H1 (cell line): Measurements from ENCODE around the gene KCNMB2. TPM values are rescaled to one million over a fixed set of nuclear protein-coding genes. Genes with fewer than 3 reads are reported as not detected.

Source experiments
- CTCF ChIA-PET: fragments of 300-600 bp; sonication (Branson Sonifier 250); formaldehyde crosslinking; loops from one replicate; lab custom pipeline; 2021; ENCODE audit not compliant: partially characterized antibody; lab: Charles Lee
- POLR2A ChIA-PET: fragments of 300-600 bp; sonication (Branson Sonifier 250); formaldehyde crosslinking; loops from one replicate; lab custom pipeline; 2021; ENCODE audit warnings: inconsistent platforms; ENCODE audit not compliant: partially characterized antibody; lab: Charles Lee
- DNase-seq, 2 experiments: peaks; one replicate each; pipeline versions ENCODE4 v3.0.0 to v3.0.0-alpha.2; 2010 to 2022; ENCODE audit warnings: low spot score in 2 of 2, low read depth in 1 of 2, mixed read lengths in 1 of 2
- FAIRE-seq: peaks from 2 replicates; lab custom pipeline; 2011; peaks lifted over from hg19 to GRCh38; lab: Jason Lieb, UNC
- H2AFZ ChIP-seq: 2 replicates; pipeline ENCODE4 v1.8.1; 2012; ENCODE audit warnings: low read length, inconsistent platforms
- H2AK5ac ChIP-seq: 2 replicates; pipeline ENCODE4 v1.6.1; 2013; ENCODE audit warnings: low read depth, low read length
- H2BK120ac ChIP-seq: replicated peaks from 2 replicates; pipeline ENCODE3; 2013; ENCODE audit warnings: low read depth, low read length, inconsistent platforms
- H2BK12ac ChIP-seq: 2 replicates; pipeline ENCODE4 v1.6.1; 2013; ENCODE audit warnings: low read depth, low read length
- H2BK15ac ChIP-seq: 2 replicates; pipeline ENCODE4 v1.6.1; 2013; ENCODE audit warnings: low read length
- H2BK20ac ChIP-seq: 2 replicates; pipeline ENCODE4 v1.6.1; 2013; ENCODE audit warnings: low read length
- H2BK5ac ChIP-seq: 2 replicates; pipeline ENCODE4 v1.6.1; 2013; ENCODE audit warnings: low read depth, low read length
- H3K14ac ChIP-seq: 2 replicates; pipeline ENCODE4 v1.6.1; 2013; ENCODE audit warnings: inconsistent platforms; ENCODE audit not compliant: insufficient read length
- H3K18ac ChIP-seq: 2 replicates; pipeline ENCODE4 v1.6.1; 2013; ENCODE audit warnings: low read length; ENCODE audit errors: extremely low read depth
- H3K23ac ChIP-seq: 2 replicates; pipeline ENCODE4 v1.6.1; 2013; ENCODE audit warnings: inconsistent platforms; ENCODE audit not compliant: insufficient read length
- H3K23me2 ChIP-seq: 2 replicates; pipeline ENCODE4 v1.6.1; 2013; ENCODE audit warnings: low read depth, low read length
- H3K27ac ChIP-seq: 2 replicates; pipeline ENCODE4 v1.6.1; 2011; ENCODE audit warnings: low read depth, low read length, inconsistent platforms
- H3K27me3 ChIP-seq, 4 experiments: replicated peaks in 1 of 4; 1 replicate in 1 of 4; 2 replicates in 3 of 4; pipeline versions ENCODE4 v1.6.1 to v1.8.1; 2011 to 2013; ENCODE audit warnings: low read length in 3 of 4, mild to moderate bottlenecking in 3 of 4, inconsistent platforms in 2 of 4, mixed read lengths in 2 of 4, moderate library complexity in 1 of 4; ENCODE audit not compliant: control insufficient read depth in 3 of 4, insufficient read depth in 3 of 4; ENCODE audit errors: extremely low read depth in 1 of 4
- H3K36me3 ChIP-seq, 4 experiments: 2 replicates each; pipeline versions ENCODE4 v1.6.1 to v1.8.1; 2011 to 2013; ENCODE audit warnings: mild to moderate bottlenecking in 4 of 4, low read length in 3 of 4, moderate library complexity in 2 of 4, control low read depth in 1 of 4, inconsistent platforms in 1 of 4; ENCODE audit not compliant: insufficient read depth in 4 of 4, control insufficient read depth in 2 of 4
- H3K4ac ChIP-seq: replicated peaks from 2 replicates; pipeline ENCODE3; 2013; ENCODE audit warnings: low read length, low read depth, mixed read lengths, inconsistent platforms; ENCODE audit not compliant: insufficient read length
- H3K4me1 ChIP-seq, 4 experiments: replicated peaks in 1 of 4; 1 replicate in 1 of 4; 2 replicates in 3 of 4; pipeline versions ENCODE4 v1.6.1 to v1.8.1; 2011 to 2013; ENCODE audit warnings: low read length in 3 of 4, inconsistent platforms in 2 of 4, mixed read lengths in 1 of 4; ENCODE audit not compliant: insufficient read depth in 4 of 4, control insufficient read depth in 3 of 4
- H3K4me2 ChIP-seq, 2 experiments: 2 replicates each; pipeline versions ENCODE4 v1.6.1 to v1.8.1; 2011 to 2013; ENCODE audit warnings: low read depth in 2 of 2, low read length in 2 of 2, control low read depth in 1 of 2, inconsistent platforms in 1 of 2, mild to moderate bottlenecking in 1 of 2; ENCODE audit not compliant: insufficient read depth in 1 of 2
- H3K4me3 ChIP-seq, 4 experiments: fragments of 200-600, 300-600 bp in 1 of 4; sonication (generic), shearing (Covaris generic), sonication (Bioruptor Twin) in 1 of 4; 2 replicates each; pipeline versions ENCODE4 v1.5.1 to v1.8.1; 2011 to 2016; ENCODE audit warnings: low read length in 4 of 4, low read depth in 3 of 4, control low read depth in 2 of 4, inconsistent platforms in 2 of 4, mild to moderate bottlenecking in 2 of 4, mixed read lengths in 1 of 4, moderate library complexity in 1 of 4; ENCODE audit not compliant: insufficient read depth in 2 of 4; ENCODE audit errors: extremely low read depth in 1 of 4
- H3K56ac ChIP-seq: replicated peaks from 2 replicates; pipeline ENCODE3; 2013; ENCODE audit warnings: low read depth, mild to moderate bottlenecking, mixed read lengths, low read length, inconsistent platforms; ENCODE audit not compliant: insufficient read length
- H3K79me1 ChIP-seq: 2 replicates; pipeline ENCODE4 v1.6.1; 2013; ENCODE audit warnings: low read depth, low read length, control low read depth
- H3K79me2 ChIP-seq, 2 experiments: 2 replicates each; pipeline versions ENCODE4 v1.6.1 to v1.8.1; 2012 to 2013; ENCODE audit warnings: low read length in 2 of 2, mild to moderate bottlenecking in 2 of 2, inconsistent platforms in 1 of 2; ENCODE audit not compliant: insufficient read depth in 2 of 2, control insufficient read depth in 1 of 2
- H3K9ac ChIP-seq, 4 experiments: replicated peaks in 1 of 4; 1 replicate in 1 of 4; 2 replicates in 3 of 4; pipeline versions ENCODE4 v1.6.1 to v1.8.1; 2011 to 2013; ENCODE audit warnings: low read depth in 3 of 4, low read length in 3 of 4, control low read depth in 2 of 4, mild to moderate bottlenecking in 2 of 4, moderate library complexity in 2 of 4, inconsistent platforms in 1 of 4; ENCODE audit errors: extremely low read depth in 1 of 4
- H3K9me3 ChIP-seq, 2 experiments: 2 replicates each; pipeline versions ENCODE4 v1.6.1 to v1.8.1; 2012 to 2013; ENCODE audit warnings: mild to moderate bottlenecking in 2 of 2, moderate library complexity in 2 of 2, control low read depth in 1 of 2, inconsistent platforms in 1 of 2, low read depth in 1 of 2, low read length in 1 of 2, mixed read lengths in 1 of 2; ENCODE audit not compliant: insufficient read depth in 2 of 2
- H4K20me1 ChIP-seq, 2 experiments: replicated peaks in 1 of 2; 2 replicates each; pipeline versions ENCODE3 to v1.8.1; 2011 to 2013; ENCODE audit warnings: inconsistent platforms in 2 of 2, low read length in 2 of 2, mild to moderate bottlenecking in 1 of 2; ENCODE audit not compliant: insufficient read depth in 2 of 2, control insufficient read depth in 1 of 2
- H4K5ac ChIP-seq: 2 replicates; pipeline ENCODE4 v1.6.1; 2013; ENCODE audit warnings: low read length, low read depth, mixed read lengths, inconsistent platforms; ENCODE audit not compliant: insufficient read length
- H4K8ac ChIP-seq: 2 replicates; pipeline ENCODE4 v1.8.0; 2013; ENCODE audit warnings: mild to moderate bottlenecking, moderate library complexity, low read length, inconsistent platforms; ENCODE audit not compliant: insufficient read depth; ENCODE audit errors: extremely low read depth
- H4K91ac ChIP-seq: replicated peaks from 2 replicates; pipeline ENCODE3; 2013; ENCODE audit warnings: low read length, mixed read lengths, inconsistent platforms; ENCODE audit not compliant: insufficient read length
- CHD1 ChIP-seq: IDR thresholded peaks from 2 replicates; pipeline ENCODE4 v1.6.1; 2012; ENCODE audit warnings: low read depth, low read length, improper control_type of control experiment
- GABPA ChIP-seq: IDR thresholded peaks from 2 replicates; pipeline ENCODE4 v1.6.1; 2011; ENCODE audit warnings: mild to moderate bottlenecking, low read length, moderate library complexity, borderline replicate concordance; ENCODE audit not compliant: insufficient read depth
- HDAC6 ChIP-seq: IDR thresholded peaks from one replicate; pipeline ENCODE4 v1.7.1; 2012; ENCODE audit warnings: low read depth, mild to moderate bottlenecking, inconsistent platforms, low read length, moderate library complexity
- MAFK ChIP-seq: IDR thresholded peaks from 2 replicates; pipeline ENCODE4 v1.6.1; 2012; ENCODE audit warnings: low read depth, mild to moderate bottlenecking, improper control_type of control experiment, low read length
- POLR2AphosphoS5 ChIP-seq: IDR thresholded peaks from 2 replicates; pipeline ENCODE4 v1.6.1; 2011; ENCODE audit warnings: low read depth, low read length
- RXRA ChIP-seq: IDR thresholded peaks from 2 replicates; pipeline ENCODE4 v1.6.1; 2011; ENCODE audit warnings: low read depth, mild to moderate bottlenecking, low read length, moderate library complexity; ENCODE audit not compliant: insufficient read depth
- SIX5 ChIP-seq: IDR thresholded peaks from 2 replicates; pipeline ENCODE4 v1.6.1; 2011; ENCODE audit warnings: mild to moderate bottlenecking, low read depth, low read length
- TAF7 ChIP-seq: optimal IDR thresholded peaks from 2 replicates; pipeline ENCODE3; 2011; ENCODE audit warnings: low read depth, mild to moderate bottlenecking, inconsistent platforms, low read length, moderate library complexity, borderline replicate concordance
- WGBS, 2 experiments: shearing (Covaris generic) in 1 of 2; methylation state at CpG; one replicate each; pipeline versions ENCODE4 v1.1.6 to v1.1.7; 2013 to 2015; ENCODE audit warnings: low lambda C conversion rate in 2 of 2, mixed read lengths in 2 of 2, inconsistent platforms in 1 of 2, low coverage in 1 of 2, missing lambda C conversion rate in 1 of 2; ENCODE audit not compliant: insufficient replicate concordance in 2 of 2, insufficient coverage in 1 of 2, insufficient read length in 1 of 2; ENCODE audit errors: extremely low coverage in 1 of 2, missing lambda C conversion rate in 1 of 2; 5-methylcytosine and 5-hydroxymethylcytosine counted together
- polyA plus RNA-seq, 7 experiments: library from polyadenylated mRNA; depleted of rRNA in 3 of 7; stranded (reverse) in 5 of 7; unstranded in 2 of 7; fragments of >200 nt in 5 of 7; fragments of 200-250 nt in 2 of 7; gene quantifications; 1 replicate in 5 of 7; 2 replicates in 1 of 7; 4 replicates in 1 of 7; pipeline versions ENCODE4 v1.2.1 to v1.2.3, GENCODE V29; 2011 to 2013; ENCODE audit warnings: missing spikeins in 2 of 7, mixed read lengths in 2 of 7
- total RNA-seq: library from RNA; stranded (reverse); fragmentation: NEBNext Ultra II Directional; extraction: Animal tissue kit (Norgen Biotek cat#: 25700); gene quantifications from 2 replicates; pipeline ENCODE4 v1.2.1, GENCODE V29; 2021

The KCNMB2 gene
- total and polyA plus RNA-seq, 2 of the 8 experiments (the other 6 are each of a cell fraction or from before 2014, with no cell fraction given): not detected

DNA sequence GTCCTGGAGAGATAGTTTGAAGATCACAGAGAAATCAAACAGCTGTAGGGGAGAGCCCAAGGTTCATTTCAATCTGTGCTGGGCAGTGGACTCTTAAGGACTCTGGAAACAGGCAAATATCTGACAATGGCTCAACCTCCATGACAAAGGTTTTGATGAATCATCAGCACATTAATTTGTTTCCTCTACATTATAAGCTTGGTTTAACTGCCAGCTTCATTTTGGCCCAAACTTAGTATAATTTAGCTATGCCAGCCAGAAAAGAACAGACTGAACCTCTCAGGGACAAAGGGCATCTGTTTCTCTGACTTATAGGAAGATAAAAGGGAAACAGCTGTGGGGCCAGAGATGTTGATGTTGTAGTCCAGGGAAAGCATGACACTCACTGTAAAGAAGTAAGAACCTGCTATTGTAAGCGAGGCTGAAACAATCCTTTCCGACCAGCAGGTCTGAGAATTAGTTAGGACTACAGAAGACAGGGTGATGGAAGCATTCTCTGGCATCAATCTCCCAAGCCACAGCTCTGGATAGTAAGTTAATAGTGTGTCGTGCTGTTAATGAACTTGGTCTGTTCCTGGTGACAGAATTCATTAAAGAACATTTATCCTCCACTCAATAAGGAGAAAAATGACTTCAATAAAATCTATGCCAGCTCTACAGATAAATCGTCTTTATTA, 110.1 kb downstream of the KCNMB2 start:
- no peak overlapping the region for H4K8ac ChIP-seq
- no peaks in the 10 kb centered on the region for H4K20me1 ChIP-seq
- H2BK12ac ChIP-seq: no peak overlapping the region
- H3K4me1 ChIP-seq: no peaks in the 10 kb centered on the region; a peak in 1 of 7 replicates
- H2BK120ac ChIP-seq: no peak overlapping the region
- ChIA-PET CTCF (interaction anchor here (1.0 to 1.1 kb wide), 4 partner anchors 9 to 204 kb away, joined by 3 read pairs; no protein-coding TSS in a partner anchor), POLR2A (no interaction called here)
- H3K14ac ChIP-seq: no peak overlapping the region
- TF ChIP-seq POLR2AphosphoS5: no peak
- no peak for TF ChIP-seq HDAC6
- no peak for TF ChIP-seq GABPA
- no peak for TF ChIP-seq MAFK
- no peak for TF ChIP-seq SIX5
- no peak for TF ChIP-seq TAF7
- no peak for TF ChIP-seq CHD1
- TF ChIP-seq RXRA: no peak
- H3K27me3 ChIP-seq: no peaks in the 10 kb centered on the region
- H3K9ac ChIP-seq: no peak overlapping the region; a peak in 1 of 7 replicates
- no peak overlapping the region for H2AK5ac ChIP-seq
- no peak overlapping the region for H3K4ac ChIP-seq
- no peak overlapping the region for H2BK5ac ChIP-seq
- H4K5ac ChIP-seq: no peak overlapping the region
- no peak overlapping the region for H3K4me3 ChIP-seq
- FAIRE-seq: no peak
- DNase-seq: no peak
- no peaks in the 10 kb centered on the region for H3K36me3 ChIP-seq
- H3K18ac ChIP-seq: no peak overlapping the region
- no peaks in the 10 kb centered on the region for H3K9me3 ChIP-seq
- H3K79me2 ChIP-seq: no peaks in the 10 kb centered on the region
- no peak overlapping the region for H2BK20ac ChIP-seq
- H3K79me1 ChIP-seq: no peaks in the 10 kb centered on the region; the same call in 1 of the 2 replicates
- no peak overlapping the region for H3K23ac ChIP-seq
- no peak overlapping the region for H4K91ac ChIP-seq
- 96% methylated on average over 4 of the region's 4 CpGs; no CpG with 5 or more reads in 1 of the 2 experiments for WGBS, 2 experiments
- H2BK15ac ChIP-seq: no peak overlapping the region
- H2AFZ ChIP-seq: no peak overlapping the region
- no peaks in the 10 kb centered on the region for H3K23me2 ChIP-seq
- H3K27ac ChIP-seq: no peak overlapping the region
- H3K4me2 ChIP-seq: no peak overlapping the region
- H3K56ac ChIP-seq: no peak overlapping the region
